ENCODE data around the gene OR51E1.

OR51E1 gene

DNA sequence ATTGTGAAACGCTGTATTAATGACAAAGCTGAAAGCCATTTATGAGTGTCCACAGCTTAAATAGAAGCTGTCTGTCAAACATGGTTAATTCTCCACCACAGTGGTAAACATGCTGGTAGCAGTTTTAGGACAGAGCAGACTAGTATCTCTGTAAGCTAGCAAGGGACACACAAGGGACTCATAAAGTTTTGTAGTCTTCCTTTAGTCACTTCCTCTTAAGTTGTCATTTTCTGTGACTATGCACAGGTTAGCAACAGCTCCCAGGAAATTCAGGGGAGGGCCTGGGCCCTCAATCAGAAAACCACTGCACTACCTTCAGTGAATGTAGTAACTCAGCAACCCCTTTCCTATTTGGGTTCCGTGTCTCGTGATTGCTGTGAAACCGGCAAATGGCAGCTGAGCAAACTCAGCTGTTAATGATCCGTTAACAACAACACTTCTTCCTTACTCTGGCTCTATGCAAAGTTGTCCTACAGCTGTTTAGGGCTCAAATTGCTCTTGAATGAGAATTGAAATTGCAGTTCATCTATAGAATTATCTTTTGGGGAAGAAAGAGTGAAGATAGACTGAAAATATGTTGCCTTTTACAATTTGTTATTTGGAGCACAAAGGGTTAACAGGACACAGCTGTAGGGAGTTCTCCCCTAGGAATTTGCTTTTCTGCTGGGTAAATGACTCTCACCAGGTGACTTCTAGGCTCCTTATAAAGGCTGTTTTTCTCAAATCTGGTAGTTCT, 60.4 kb downstream of the OR51E1 start, which contains the start of gene MMP26:
Gene MMP26 (plus strand): TSS at position 731 of the 736 bp plus-strand sequence.
- Histone ChIP-seq H4K20me1 (ENCODE audit: insufficient read depth, low read length) (no peaks in the 10 kb centered on the region), H3K27me3 (ENCODE audit: insufficient read depth, low read length, poor library complexity) (no peaks in the 10 kb centered on the region), H3K79me2 (ENCODE audit: insufficient read depth, low read length) (no peaks in the 10 kb centered on the region), H2AFZ (ENCODE audit: low read depth, low read length) (no peak within 1 kb of the TSS), H3K4me2 (ENCODE audit: insufficient read depth, low read length) (no peak within 1 kb of the TSS), H3K4me3 (ENCODE audit: low read depth in 1 of 2, low read length in 2 of 2) (no peak within 1 kb of the TSS), H3K36me3 (ENCODE audit: insufficient read depth, low read length) (no peaks in the 10 kb centered on the region), H3K9me3 (ENCODE audit: insufficient read depth, low read length, severe bottlenecking) (no peaks in the 10 kb centered on the region), H3K9ac (ENCODE audit: low read depth, low read length) (no peak within 1 kb of the TSS), H3K27ac (ENCODE audit: low read length) (no peak within 1 kb of the TSS), H3K4me1 (ENCODE audit: insufficient read depth, low read length) (no peaks in the 10 kb centered on the region)
- ATAC-seq (ENCODE audit: insufficient read depth, low read depth): no peak
- DNase-seq: no peak
- TF ChIP-seq EZH2 (IDR thresholded peaks at IDR 0.05; ENCODE audit: borderline replicate concordance, low read depth, low read length, severe bottlenecking): no peak
- TF ChIP-seq, protein P1, sequence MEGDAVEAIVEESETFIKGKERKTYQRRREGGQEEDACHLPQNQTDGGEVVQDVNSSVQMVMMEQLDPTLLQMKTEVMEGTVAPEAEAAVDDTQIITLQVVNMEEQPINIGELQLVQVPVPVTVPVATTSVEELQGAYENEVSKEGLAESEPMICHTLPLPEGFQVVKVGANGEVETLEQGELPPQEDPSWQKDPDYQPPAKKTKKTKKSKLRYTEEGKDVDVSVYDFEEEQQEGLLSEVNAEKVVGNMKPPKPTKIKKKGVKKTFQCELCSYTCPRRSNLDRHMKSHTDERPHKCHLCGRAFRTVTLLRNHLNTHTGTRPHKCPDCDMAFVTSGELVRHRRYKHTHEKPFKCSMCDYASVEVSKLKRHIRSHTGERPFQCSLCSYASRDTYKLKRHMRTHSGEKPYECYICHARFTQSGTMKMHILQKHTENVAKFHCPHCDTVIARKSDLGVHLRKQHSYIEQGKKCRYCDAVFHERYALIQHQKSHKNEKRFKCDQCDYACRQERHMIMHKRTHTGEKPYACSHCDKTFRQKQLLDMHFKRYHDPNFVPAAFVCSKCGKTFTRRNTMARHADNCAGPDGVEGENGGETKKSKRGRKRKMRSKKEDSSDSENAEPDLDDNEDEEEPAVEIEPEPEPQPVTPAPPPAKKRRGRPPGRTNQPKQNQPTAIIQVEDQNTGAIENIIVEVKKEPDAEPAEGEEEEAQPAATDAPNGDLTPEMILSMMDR (IDR thresholded peaks at IDR 0.05; ENCODE audit: borderline replicate concordance, extremely low read depth, low read length, poor library complexity, severe bottlenecking): no peak

DNA sequence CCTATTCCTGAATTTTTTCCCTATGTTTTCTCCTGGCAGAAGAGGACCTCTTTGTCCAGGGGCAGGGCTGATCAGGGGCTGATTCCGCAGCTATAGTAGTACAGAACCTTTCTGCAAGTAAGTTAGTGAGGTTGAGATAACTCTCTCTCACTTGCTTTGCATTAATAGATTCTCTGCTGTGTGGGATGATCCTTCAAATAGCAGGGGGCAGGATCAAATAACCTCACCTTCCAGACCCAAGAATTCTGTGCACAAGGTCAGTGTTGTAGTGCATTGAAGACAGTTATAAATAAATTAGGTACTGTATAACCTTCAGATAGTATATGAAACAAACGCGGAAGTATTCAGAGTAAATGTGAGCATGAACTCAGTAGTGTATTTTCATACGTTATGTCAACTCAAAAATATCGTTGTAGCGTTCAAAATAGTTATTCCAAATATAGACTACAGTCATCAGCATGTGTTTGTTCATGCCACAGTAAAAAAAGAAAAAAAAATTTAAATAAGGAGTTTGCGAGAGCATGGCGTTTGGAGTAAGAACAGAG, 61.1 kb downstream of the OR51E1 start:
- Histone ChIP-seq H3K36me3 (ENCODE audit: insufficient read depth, low read length) (no peaks in the 10 kb centered on the region), H4K20me1 (ENCODE audit: insufficient read depth, low read length) (no peaks in the 10 kb centered on the region), H3K79me2 (ENCODE audit: insufficient read depth, low read length) (no peaks in the 10 kb centered on the region), H3K27me3 (ENCODE audit: insufficient read depth, low read length, poor library complexity) (peaks cover 5% of the 10 kb centered on the region), H3K9ac (ENCODE audit: low read depth, low read length) (no peak overlapping the region), H3K4me3 (ENCODE audit: low read depth in 1 of 2, low read length in 2 of 2) (no peak overlapping the region), H3K4me2 (ENCODE audit: insufficient read depth, low read length) (no peak overlapping the region), H3K4me1 (ENCODE audit: insufficient read depth, low read length) (no peaks in the 10 kb centered on the region), H3K9me3 (ENCODE audit: insufficient read depth, low read length, severe bottlenecking) (no peaks in the 10 kb centered on the region), H3K27ac (ENCODE audit: low read length) (no peak overlapping the region), H2AFZ (ENCODE audit: low read depth, low read length) (no peak overlapping the region)
- no peak for TF ChIP-seq EZH2 (IDR thresholded peaks at IDR 0.05; ENCODE audit: borderline replicate concordance, low read depth, low read length, severe bottlenecking)
- TF ChIP-seq, protein P1 (IDR thresholded peaks at IDR 0.05; ENCODE audit: borderline replicate concordance, extremely low read depth, low read length, poor library complexity, severe bottlenecking): no peak
- DNase-seq: no peak
- ATAC-seq (ENCODE audit: insufficient read depth, low read depth): no peak

All from DND-41 (cell line).